A549 (cell line): ENCODE measurements around the gene RHOB.

ENCODE experiments used
- CBX8 ChIP-seq: fragments of 200-600 bp; sonication (generic); IDR thresholded peaks from 2 replicates; pipeline ENCODE4 v1.6.1; 2016
- CHD2 ChIP-seq: fragments of 150-350 bp; IDR thresholded peaks from 2 replicates; pipeline ENCODE4 v1.6.1; 2014; ENCODE audit warnings: low read length; ENCODE audit not compliant: partially characterized antibody
- JUN ChIP-seq, 2 experiments: fragments of >200 bp; sonication (Bioruptor Twin); formaldehyde crosslinking; IDR thresholded peaks; 2 replicates in 1 of 2; 3 replicates in 1 of 2; pipeline ENCODE4 v1.6.1; 2016 to 2017
- ZSCAN20 ChIP-seq: fragments of 250-450 bp; sonication (Bioruptor Pico); IDR thresholded peaks from 2 replicates; pipeline ENCODE4 v1.8.0; 2022; ENCODE audit warnings: mild to moderate bottlenecking, moderate library complexity
- TF ChIP-seq, protein P1 (sequence below): fragments of >200 bp; sonication (Bioruptor Twin); formaldehyde crosslinking; IDR thresholded peaks from 3 replicates; pipeline ENCODE4 v1.5.1; 2016

GRCh38 chr2:20485612-20486388, 38.9 kb downstream of the RHOB start:
- TF ChIP-seq CBX8 (no peak), JUN (IDR thresholded peaks at IDR 0.05) (no peak), ZSCAN20 (CRISPR knock-in tag) (no peak), CHD2 (no peak)
- TF ChIP-seq, protein P1, sequence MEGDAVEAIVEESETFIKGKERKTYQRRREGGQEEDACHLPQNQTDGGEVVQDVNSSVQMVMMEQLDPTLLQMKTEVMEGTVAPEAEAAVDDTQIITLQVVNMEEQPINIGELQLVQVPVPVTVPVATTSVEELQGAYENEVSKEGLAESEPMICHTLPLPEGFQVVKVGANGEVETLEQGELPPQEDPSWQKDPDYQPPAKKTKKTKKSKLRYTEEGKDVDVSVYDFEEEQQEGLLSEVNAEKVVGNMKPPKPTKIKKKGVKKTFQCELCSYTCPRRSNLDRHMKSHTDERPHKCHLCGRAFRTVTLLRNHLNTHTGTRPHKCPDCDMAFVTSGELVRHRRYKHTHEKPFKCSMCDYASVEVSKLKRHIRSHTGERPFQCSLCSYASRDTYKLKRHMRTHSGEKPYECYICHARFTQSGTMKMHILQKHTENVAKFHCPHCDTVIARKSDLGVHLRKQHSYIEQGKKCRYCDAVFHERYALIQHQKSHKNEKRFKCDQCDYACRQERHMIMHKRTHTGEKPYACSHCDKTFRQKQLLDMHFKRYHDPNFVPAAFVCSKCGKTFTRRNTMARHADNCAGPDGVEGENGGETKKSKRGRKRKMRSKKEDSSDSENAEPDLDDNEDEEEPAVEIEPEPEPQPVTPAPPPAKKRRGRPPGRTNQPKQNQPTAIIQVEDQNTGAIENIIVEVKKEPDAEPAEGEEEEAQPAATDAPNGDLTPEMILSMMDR = no peak
